Measurements from ENCODE around the gene RPP14. TPM values are rescaled to one million over a fixed set of nuclear protein-coding genes. Genes with fewer than 3 reads are reported as not detected.

The RPP14 gene
- total and polyA plus RNA-seq, 2 experiments from 2014 or later, result 11.7 to 18.6 TPM

- Histone ChIP-seq H3K27ac (ENCODE audit: low read depth) (no peak overlapping the region), H3K36me3 (ENCODE audit: insufficient read depth) (no peaks in the 10 kb centered on the region), H3K27me3 (ENCODE audit: insufficient read depth) (no peaks in the 10 kb centered on the region), H4K20me1 (replicated peaks; ENCODE audit: insufficient read depth) (no peaks in the 10 kb centered on the region), H3K79me2 (replicated peaks; ENCODE audit: insufficient read depth) (no peaks in the 10 kb centered on the region), H3K4me3 (no peak overlapping the region), H3K4me1 (ENCODE audit: insufficient read depth) (no peaks in the 10 kb centered on the region), H3F3A (replicated peaks; ENCODE audit: low read depth) (no peaks in the 10 kb centered on the region), H3K4me2 (no peak overlapping the region), H2AFZ (no peak overlapping the region), H3K9me2 (ENCODE audit: insufficient read depth) (no peaks in the 10 kb centered on the region)
- Mint-ChIP-seq H3K27ac (no peak overlapping the region), H3K36me3 (ENCODE audit: low read depth) (peaks cover 20% of the 10 kb centered on the region), H3K27me3 (ENCODE audit: insufficient read depth, low read depth, poor library complexity) (peaks cover 4% of the 10 kb centered on the region), H3K4me1 (peaks cover 4% of the 10 kb centered on the region; the same call in 1 of the 3 replicates), H3K9me3 (peaks cover 23% of the 10 kb centered on the region), H3K4me3 (no peak overlapping the region)
- TF ChIP-seq POLR2AphosphoS5 (IDR thresholded peaks at IDR 0.05; ENCODE audit: low read depth), result no peak
- no peak for TF ChIP-seq CREB1 (CRISPR knock-in tag; IDR thresholded peaks at IDR 0.05; ENCODE audit: low read depth)
- no peak for TF ChIP-seq ZNF462 (CRISPR knock-in tag; IDR thresholded peaks at IDR 0.05)
- no peak for TF ChIP-seq JUNB (IDR thresholded peaks at IDR 0.05; ENCODE audit: unreplicated experiment)
- TF ChIP-seq NANOG (IDR thresholded peaks at IDR 0.05; ENCODE audit: borderline replicate concordance), result no peak
- TF ChIP-seq STAT1 (IDR thresholded peaks at IDR 0.05; ENCODE audit: unreplicated experiment), result no peak
- TF ChIP-seq ZNF331 (CRISPR knock-in tag; IDR thresholded peaks at IDR 0.05; ENCODE audit: low read depth), result no peak
- TF ChIP-seq EZH2phosphoT487 (IDR thresholded peaks at IDR 0.05; ENCODE audit: unreplicated experiment), result no peak
- DNase-seq (ENCODE audit: low spot score), result no peak
- ATAC-seq, result no peak
These were observed 14.2 kb upstream of the RPP14 start for GRCh38 chr3:58291671-58292338.

Data from GM23338 (cell line).